ENCODE data around the gene RGS6.

The RGS6 gene

GRCh38 chr14:72607386-72608130 lies 675.3 kb downstream of the RGS6 start:
- Histone ChIP-seq H3K4me2 (no peak overlapping the region), H3K9ac (no peak overlapping the region), H3K36me3 (ENCODE audit: insufficient read depth) (no peaks in the 10 kb centered on the region), H3K4me3 (IDR thresholded peaks at IDR 0.05; ENCODE audit: insufficient read depth, low read depth, low read length) (no peak overlapping the region), H2AFZ (ENCODE audit: low read depth) (no peak overlapping the region), H3K27ac (no peak overlapping the region), H3K27me3 (ENCODE audit: insufficient read depth, low read depth) (no peaks in the 10 kb centered on the region), H3K79me2 (ENCODE audit: insufficient read depth, low read depth) (no peaks in the 10 kb centered on the region), H4K20me1 (ENCODE audit: insufficient read depth) (no peaks in the 10 kb centered on the region), H3K4me1 (ENCODE audit: low read depth, poor library complexity, severe bottlenecking) (no peaks in the 10 kb centered on the region)
- TF ChIP-seq CTCF (conservative IDR thresholded peaks at IDR 0.05; ENCODE audit: low read depth, low read length): no peak

- no peaks in the 10 kb centered on the region for H3K36me3 ChIP-seq (ENCODE audit: insufficient read depth)
- H3K9ac ChIP-seq: no peak overlapping the region
- no peak overlapping the region for H2AFZ ChIP-seq (ENCODE audit: low read depth)
- H4K20me1 ChIP-seq (ENCODE audit: insufficient read depth): no peaks in the 10 kb centered on the region
- H3K4me3 ChIP-seq (IDR thresholded peaks at IDR 0.05; ENCODE audit: insufficient read depth, low read depth, low read length): no peak overlapping the region
- H3K27me3 ChIP-seq (ENCODE audit: insufficient read depth, low read depth): no peaks in the 10 kb centered on the region
- H3K27ac ChIP-seq: no peak overlapping the region
- H3K4me1 ChIP-seq (ENCODE audit: low read depth, poor library complexity, severe bottlenecking): no peaks in the 10 kb centered on the region
- H3K79me2 ChIP-seq (ENCODE audit: insufficient read depth, low read depth): no peaks in the 10 kb centered on the region
- H3K4me2 ChIP-seq: no peak overlapping the region
- no peak for TF ChIP-seq CTCF (conservative IDR thresholded peaks at IDR 0.05; ENCODE audit: low read depth, low read length)
These were observed 676.4 kb downstream of the RGS6 start for GRCh38 chr14:72608391-72609204.

GRCh38 chr14:72609205-72609916 lies 677.1 kb downstream of the RGS6 start:
- Histone ChIP-seq H3K27me3 (ENCODE audit: insufficient read depth, low read depth) (no peaks in the 10 kb centered on the region), H3K4me1 (ENCODE audit: low read depth, poor library complexity, severe bottlenecking) (no peaks in the 10 kb centered on the region), H3K79me2 (ENCODE audit: insufficient read depth, low read depth) (no peaks in the 10 kb centered on the region), H2AFZ (ENCODE audit: low read depth) (no peak overlapping the region), H3K9ac (no peak overlapping the region), H3K4me3 (IDR thresholded peaks at IDR 0.05; ENCODE audit: insufficient read depth, low read depth, low read length) (no peak overlapping the region), H3K27ac (no peak overlapping the region), H3K4me2 (no peak overlapping the region), H3K36me3 (ENCODE audit: insufficient read depth) (no peaks in the 10 kb centered on the region), H4K20me1 (ENCODE audit: insufficient read depth) (no peaks in the 10 kb centered on the region)
- no peak for TF ChIP-seq CTCF (conservative IDR thresholded peaks at IDR 0.05; ENCODE audit: low read depth, low read length)

DNA sequence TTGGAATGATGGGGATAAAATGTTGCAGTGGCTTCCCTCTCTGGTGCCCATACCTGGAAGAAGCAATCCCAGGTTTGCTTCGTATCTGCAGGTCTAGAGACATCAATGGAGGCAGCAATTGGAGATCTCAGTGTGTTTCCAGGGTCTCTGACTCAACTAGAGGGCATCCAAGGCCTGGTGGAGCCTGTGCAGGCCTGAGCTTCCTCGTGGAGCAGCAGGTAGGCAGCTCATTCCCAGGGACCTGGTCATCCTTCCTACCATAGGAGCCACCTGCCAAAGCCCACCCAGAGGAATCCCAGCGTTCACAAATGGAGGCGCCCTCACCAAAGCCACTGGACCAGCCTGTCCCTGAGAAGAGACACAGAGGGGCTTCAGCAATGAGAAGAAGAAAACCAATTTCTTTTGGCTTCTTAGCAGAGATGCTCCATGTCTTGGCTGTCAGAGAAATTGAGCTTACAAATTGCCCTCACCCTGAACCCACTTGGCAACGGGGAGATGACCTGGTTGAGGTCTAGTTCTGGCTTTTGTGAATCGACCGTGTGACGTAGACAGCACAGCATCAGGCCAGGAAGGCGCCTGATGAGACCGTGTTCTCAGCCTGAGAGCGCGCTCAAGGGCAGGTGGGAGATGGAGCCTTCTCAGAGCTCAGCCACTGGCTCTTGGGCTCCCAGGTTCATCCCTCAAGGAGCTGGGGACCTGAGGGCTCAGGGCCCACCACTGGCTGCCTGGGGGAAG lies 678.0 kb downstream of the RGS6 start:
- no peak overlapping the region for H3K4me2 ChIP-seq
- H3K27me3 ChIP-seq (ENCODE audit: insufficient read depth, low read depth): no peaks in the 10 kb centered on the region
- H3K36me3 ChIP-seq (ENCODE audit: insufficient read depth): no peaks in the 10 kb centered on the region
- no peak overlapping the region for H3K9ac ChIP-seq
- H3K79me2 ChIP-seq (ENCODE audit: insufficient read depth, low read depth): no peaks in the 10 kb centered on the region
- H3K4me1 ChIP-seq (ENCODE audit: low read depth, poor library complexity, severe bottlenecking): no peaks in the 10 kb centered on the region
- H3K27ac ChIP-seq: no peak overlapping the region
- TF ChIP-seq CTCF (conservative IDR thresholded peaks at IDR 0.05; ENCODE audit: low read depth, low read length): no peak
- no peak overlapping the region for H3K4me3 ChIP-seq (IDR thresholded peaks at IDR 0.05; ENCODE audit: insufficient read depth, low read depth, low read length)
- no peak overlapping the region for H2AFZ ChIP-seq (ENCODE audit: low read depth)
- no peaks in the 10 kb centered on the region for H4K20me1 ChIP-seq (ENCODE audit: insufficient read depth)
